ENCODE measurements around the gene ANKRD42.

DNA sequence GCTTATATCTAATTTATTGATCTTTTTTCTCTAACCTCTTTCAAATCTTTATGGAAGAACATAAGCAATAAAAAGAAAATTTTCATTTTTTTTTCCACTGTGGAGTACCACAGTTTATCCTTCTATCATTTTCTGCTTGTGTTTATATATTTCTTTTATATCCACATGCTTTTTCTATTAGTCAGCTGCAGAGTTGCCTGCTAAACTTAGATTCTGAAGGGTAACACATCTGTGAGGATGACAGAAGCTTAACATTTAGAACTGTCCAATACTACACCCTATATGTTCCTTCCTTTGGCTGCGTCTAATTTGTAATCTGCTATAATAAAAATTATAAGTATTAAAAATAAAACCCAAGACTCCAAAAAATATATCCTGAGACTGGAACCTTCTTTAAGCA is 71.8 kb downstream of the ANKRD42 start:
- TF ChIP-seq POLR2A (IDR thresholded peaks at IDR 0.05; ENCODE audit: low read depth, low read length) (no peak), TAF1 (IDR thresholded peaks at IDR 0.05; ENCODE audit: borderline replicate concordance, low read depth, low read length) (no peak), POLR2AphosphoS5 (IDR thresholded peaks at IDR 0.05; ENCODE audit: low read depth, low read length) (no peak)

Measured in GM12892 (cell line).